PFSK-1 (cell line): Measurements from ENCODE around the gene L3MBTL2.

ENCODE experiments used
- FOXP2 ChIP-seq: optimal IDR thresholded peaks from 2 replicates; pipeline ENCODE3; 2011; ENCODE audit warnings: borderline replicate concordance, control low read depth, inconsistent platforms; ENCODE audit not compliant: insufficient read depth; ENCODE audit errors: extremely low read length, extremely low read depth
- POLR2AphosphoS5 ChIP-seq: IDR thresholded peaks from 2 replicates; pipeline ENCODE4 v1.6.1; 2012; ENCODE audit warnings: low read depth, mild to moderate bottlenecking, control low read depth, low read length, moderate library complexity
- REST ChIP-seq, 2 experiments: IDR thresholded peaks; 2 replicates each; pipeline versions ENCODE4 v1.6.1 to v1.8.0; 2011 to 2012; ENCODE audit warnings: low read depth in 2 of 2, low read length in 2 of 2, control low read depth in 1 of 2, inconsistent platforms in 1 of 2, mild to moderate bottlenecking in 1 of 2, moderate library complexity in 1 of 2; ENCODE audit not compliant: insufficient read depth in 1 of 2
- SIN3A ChIP-seq: IDR thresholded peaks from 2 replicates; pipeline ENCODE4 v1.6.1; 2012; ENCODE audit warnings: mild to moderate bottlenecking, low read length, moderate library complexity, borderline replicate concordance; ENCODE audit not compliant: insufficient read depth
- TAF1 ChIP-seq: IDR thresholded peaks from 2 replicates; pipeline ENCODE4 v1.6.1; 2012; ENCODE audit warnings: low read length, control low read depth, borderline replicate concordance; ENCODE audit not compliant: insufficient read depth

The L3MBTL2 gene

DNA sequence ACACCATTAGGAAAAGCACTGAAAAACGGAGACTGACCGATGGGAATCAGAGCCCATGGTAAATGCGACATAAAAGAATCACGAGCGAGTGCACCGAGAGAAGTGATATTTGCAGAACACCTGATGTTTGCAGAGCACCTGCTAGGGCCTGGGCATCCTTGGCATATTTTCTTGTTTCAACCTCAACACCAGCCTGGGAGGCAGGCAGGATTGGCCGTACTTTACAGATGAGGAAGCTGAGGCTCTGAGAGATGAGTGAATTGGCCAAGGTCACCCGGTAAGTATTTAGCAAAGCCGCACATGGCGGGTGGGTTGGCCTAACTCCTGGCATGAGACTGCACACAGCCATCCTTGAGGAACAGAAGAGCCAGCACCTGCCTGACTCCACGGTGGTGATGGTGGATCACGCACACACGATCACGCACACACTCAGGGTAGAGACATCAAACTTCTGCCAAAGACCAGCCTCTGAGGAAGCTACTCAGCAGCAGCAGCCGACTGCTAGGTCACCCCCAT lies 57.2 kb downstream of the L3MBTL2 start:
- TF ChIP-seq TAF1: no peak
- no peak for TF ChIP-seq FOXP2
- TF ChIP-seq REST (IDR thresholded peaks at IDR 0.05; ENCODE audit: insufficient read depth in 1 of 2, low read depth in 2 of 2, low read length in 2 of 2): no peak
- no peak for TF ChIP-seq POLR2AphosphoS5
- no peak for TF ChIP-seq SIN3A

DNA sequence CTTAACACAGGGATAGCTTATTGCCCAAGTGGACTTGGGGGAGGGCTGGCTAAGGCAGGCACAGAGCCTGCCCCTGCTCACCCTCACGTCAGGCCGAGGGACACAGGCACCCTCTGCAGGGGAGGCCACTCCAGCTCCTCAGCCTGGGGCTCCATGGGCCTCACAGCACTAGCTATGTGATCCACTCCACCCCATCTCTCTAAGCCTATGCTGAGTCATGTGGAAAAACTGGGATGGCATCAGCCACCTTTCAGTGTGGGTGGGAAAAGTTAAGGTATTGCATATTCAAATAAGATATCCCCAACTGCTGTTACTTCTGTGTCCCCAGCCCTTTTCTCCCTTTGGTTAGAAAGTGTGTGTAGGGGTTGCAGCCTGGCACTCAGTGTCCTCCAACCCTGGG lies 58.6 kb downstream of the L3MBTL2 start:
- no peak for TF ChIP-seq REST (IDR thresholded peaks at IDR 0.05; ENCODE audit: insufficient read depth in 1 of 2, low read depth in 2 of 2, low read length in 2 of 2)
- no peak for TF ChIP-seq SIN3A
- TF ChIP-seq POLR2AphosphoS5: no peak
- TF ChIP-seq TAF1: no peak
- TF ChIP-seq FOXP2: no peak

DNA sequence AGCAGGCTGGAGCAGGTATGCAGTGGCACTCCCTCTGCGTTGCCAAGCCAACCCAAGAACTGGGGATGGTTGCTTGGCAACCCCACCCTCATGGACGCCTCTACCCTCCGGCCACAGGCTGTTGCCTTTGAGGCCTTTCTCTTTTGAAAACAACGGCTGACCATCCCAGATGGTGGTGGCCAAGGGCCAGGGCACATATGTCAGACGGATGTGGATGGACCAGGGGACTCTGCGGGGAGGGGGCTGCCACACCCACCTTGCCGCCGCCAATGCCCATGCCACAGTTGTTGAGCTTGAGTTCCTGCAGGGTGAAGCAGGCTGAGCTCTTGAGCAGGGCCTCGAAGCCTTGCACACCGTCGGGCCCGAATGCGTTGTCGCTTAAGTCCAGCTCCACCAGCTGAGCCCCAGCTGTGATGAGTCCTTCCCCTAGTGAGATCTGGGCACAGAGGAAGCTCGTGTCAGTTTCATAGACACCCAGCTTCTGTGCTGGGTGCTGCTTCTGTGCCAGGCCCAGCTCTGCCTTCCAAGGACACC lies 59.4 kb downstream of the L3MBTL2 start:
- TF ChIP-seq TAF1 (no peak), SIN3A (no peak), REST (IDR thresholded peaks at IDR 0.05; ENCODE audit: insufficient read depth in 1 of 2, low read depth in 2 of 2, low read length in 2 of 2) (no peak), POLR2AphosphoS5 (no peak), FOXP2 (no peak)

GRCh38 chr22:41267958-41268357 lies 62.8 kb downstream of the L3MBTL2 start:
- TF ChIP-seq TAF1: no peak

- TF ChIP-seq TAF1 (no peak), REST (IDR thresholded peaks at IDR 0.05; ENCODE audit: insufficient read depth in 1 of 2, low read depth in 2 of 2, low read length in 2 of 2) (no peak), SIN3A (no peak), FOXP2 (no peak), POLR2AphosphoS5 (no peak)
Observed at GRCh38 chr22:41271787-41272186, 66.7 kb downstream of the L3MBTL2 start.
